ENCODE data around the gene CD163L1.
A peak's percentile ranks its signal among the peaks of the same experiment; 100 is the strongest.
"Not testable (repeated sequence)": the region's sequence is repeated elsewhere in the genome, so short reads cannot be mapped to it uniquely, and the experiment has no call there.

CD163L1 gene

GRCh38 chr12:7444076-7444475 lies at the start of gene CD163L1:
CD163L1 (minus strand) TSS chr12:7444153; CDS start chr12:7444127, 26 bp downstream.
- no peak for DNase-seq

GRCh38 chr12:7493006-7493405 lies 49.1 kb upstream of the CD163L1 start:
- DNase-seq = no peak

- no peak for DNase-seq
These were observed 42.6 kb upstream of the CD163L1 start for GRCh38 chr12:7486512-7486911.

GRCh38 chr12:7485095-7485494 lies 41.1 kb upstream of the CD163L1 start:
- no peak for DNase-seq

- no peak for DNase-seq
These were observed 39.4 kb upstream of the CD163L1 start for GRCh38 chr12:7483343-7483742.

GRCh38 chr12:7479771-7480170 lies 35.8 kb upstream of the CD163L1 start:
- no peak for DNase-seq

GRCh38 chr12:7472060-7472459 lies 28.1 kb upstream of the CD163L1 start:
- DNase-seq = no peak

- peak; percentile 60 for DNase-seq
These were observed 16.7 kb upstream of the CD163L1 start for GRCh38 chr12:7460375-7461259.

GRCh38 chr12:7459973-7460372 lies 16.0 kb upstream of the CD163L1 start:
- DNase-seq = no peak

GRCh38 chr12:7451756-7452155 lies 7.8 kb upstream of the CD163L1 start:
- DNase-seq = no peak

GRCh38 chr12:7450667-7451066 lies 6.7 kb upstream of the CD163L1 start:
- DNase-seq = no peak

GRCh38 chr12:7448099-7448498 lies 4.1 kb upstream of the CD163L1 start:
- no peak for DNase-seq

GRCh38 chr12:7444537-7444936 lies 584 bp upstream of the CD163L1 start:
- DNase-seq = no peak

GRCh38 chr12:7441216-7441615 lies 2.7 kb downstream of the CD163L1 start:
- DNase-seq = no peak

- DNase-seq = peak; percentile 50
These were observed 4.1 kb downstream of the CD163L1 start for GRCh38 chr12:7439579-7440505.

GRCh38 chr12:7438291-7438995 lies 5.5 kb downstream of the CD163L1 start:
- not testable (repeated sequence) for DNase-seq

GRCh38 chr12:7437494-7437893 lies 6.5 kb downstream of the CD163L1 start:
- DNase-seq = not testable (repeated sequence)

GRCh38 chr12:7434670-7435069 lies 9.3 kb downstream of the CD163L1 start:
- no peak for DNase-seq

- DNase-seq = no peak
These were observed 10.6 kb downstream of the CD163L1 start for GRCh38 chr12:7433276-7433822.

- no peak for DNase-seq
These were observed 11.8 kb downstream of the CD163L1 start for GRCh38 chr12:7431993-7432685.

GRCh38 chr12:7411343-7411742 lies 32.6 kb downstream of the CD163L1 start:
- no peak for DNase-seq

- DNase-seq = no peak
These were observed 39.7 kb downstream of the CD163L1 start for GRCh38 chr12:7404275-7404674.
